ENCODE results near the gene KAT8. TPM values are rescaled to one million over a fixed set of nuclear protein-coding genes. Genes with fewer than 3 reads are reported as not detected.
A peak's percentile ranks its signal among the peaks of the same experiment; 100 is the strongest.

Gene KAT8
- total RNA-seq, 1 experiment from 2014 or later = 44.9 TPM

GRCh38 chr16:31073970-31074813, 43.3 kb upstream of the KAT8 start, which contains the start of the genes ZNF646 and ZNF668:
TSS of gene ZNF646 (plus strand) at chr16:31074422. CDS start at chr16:31076325, 1,903 bp downstream.
TSS of gene ZNF668 (minus strand) at chr16:31074240. CDS start at chr16:31064459, 9,781 bp downstream.
- ChIA-PET CTCF (interaction anchor here (1.0 to 1.2 kb wide), 7 partner anchors 18 to 795 kb away, joined by 3 to 7 read pairs (median 4); partner anchors contain the start of genes HSD3B7 and ZNF843), RAD21 (ENCODE audit: low non-redundant PET in 1 of 2, low total read pairs in 2 of 2, uncharacterized antibody in 2 of 2, unreplicated experiment in 2 of 2) (interaction anchor here (0.8 to 1.5 kb wide), 4 partner anchors 43 to 89 kb away, joined by 3 to 7 read pairs (median 4); partner anchors contain the start of genes HSD3B7 (in 1 of the 2) and KAT8 (in 1 of the 2)), POLR2A (interaction anchor here (1.0 to 1.6 kb wide), 10 partner anchors 18 to 140 kb away, joined by 3 to 8 read pairs (median 4); partner anchors contain the start of genes HSD3B7, KAT8, STX4 and TRIM72)
- Histone ChIP-seq H3K79me2 (ENCODE audit: insufficient read depth, low read length) (peaks cover 71% of the 10 kb centered on the region), H3K4me3 (replicated peaks in 1 of 2; ENCODE audit: low read depth in 1 of 2, low read length in 2 of 2) (peak within 1 kb of the TSS; percentile 87 to 99), H2AFZ (ENCODE audit: low read depth, low read length, poor library complexity, severe bottlenecking) (no peak within 1 kb of the TSS), H3K9me2 (ENCODE audit: insufficient read depth) (no peaks in the 10 kb centered on the region), H3K36me3 (ENCODE audit: control insufficient read depth in 1 of 2, insufficient read depth in 2 of 2, low read length in 2 of 2) (peaks cover 14 to 31% of the 10 kb centered on the region in 2 experiments), H3K9ac (ENCODE audit: low read length) (peak within 1 kb of the TSS; percentile 95), H3K4me2 (ENCODE audit: low read length) (peak within 1 kb of the TSS; percentile 97), H3K9me3 (ENCODE audit: control insufficient read depth in 1 of 2, insufficient read depth in 1 of 2, low read depth in 1 of 2, low read length in 2 of 2) (no peaks in the 10 kb centered on the region), H4K20me1 (ENCODE audit: insufficient read depth) (no peaks in the 10 kb centered on the region), H3K27ac (ENCODE audit: low read depth, low read length) (peak within 1 kb of the TSS; percentile 100), H3K4me1 (ENCODE audit: control insufficient read depth in 1 of 2, insufficient read depth in 2 of 2, low read length in 2 of 2) (peaks cover 8 to 18% of the 10 kb centered on the region in 2 experiments; a peak in 3 of 4 replicates), H3K27me3 (ENCODE audit: insufficient read depth, low read length) (no peaks in the 10 kb centered on the region)
- intact Hi-C loops (cut with micrococcal nuclease) = loop anchor here (1.0 to 10.0 kb wide), 5 partner anchors 20 to 381 kb away; partner anchors contain the start of genes ARMC5, PRSS8, STX4 and VKORC1
- no TSS peak for BruUV-seq (replicated peaks)
- ATAC-seq (peak; percentile 86), DNase-seq (ENCODE audit: low read depth, low spot score) (peak; percentile 99)
- TF ChIP-seq ZNF274 (IDR thresholded peaks at IDR 0.05; ENCODE audit: low read depth, low read length) = no peak
- no peak for TF ChIP-seq CEBPB (IDR thresholded peaks at IDR 0.05; ENCODE audit: low read depth)
- no peak for TF ChIP-seq ZBTB33 (IDR thresholded peaks at IDR 0.05; ENCODE audit: extremely low read depth, insufficient replicate concordance, low read length)
- peak; percentile 61 for TF ChIP-seq POLR2A (IDR thresholded peaks at IDR 0.05; ENCODE audit: borderline replicate concordance, extremely low read depth, insufficient read depth, insufficient read length)
- no peak for TF ChIP-seq CTCF (IDR thresholded peaks at IDR 0.05 in 2 of 3, conservative IDR thresholded peaks at IDR 0.05 in 1 of 3; ENCODE audit: borderline replicate concordance in 1 of 3, insufficient read depth in 1 of 3, low read depth in 2 of 3, low read length in 2 of 3)
- no peak for TF ChIP-seq REST (IDR thresholded peaks at IDR 0.05; ENCODE audit: low read depth)
- peak; percentile 82 for TF ChIP-seq TCF7L2 (IDR thresholded peaks at IDR 0.05; ENCODE audit: borderline replicate concordance, extremely low read depth, insufficient read depth, insufficient read length)
- peak; percentile 80 for TF ChIP-seq EGR1 (IDR thresholded peaks at IDR 0.05; ENCODE audit: low read depth)
- peak; percentile 95 for TF ChIP-seq SP1 (IDR thresholded peaks at IDR 0.05; ENCODE audit: low read depth)
- no peak for TF ChIP-seq FOSL1 (IDR thresholded peaks at IDR 0.05; ENCODE audit: low read depth)
- TF ChIP-seq ATF3 (IDR thresholded peaks at IDR 0.05) = no peak
- TF ChIP-seq SRF (IDR thresholded peaks at IDR 0.05; ENCODE audit: low read depth) = peak; percentile 95
- TF ChIP-seq YY1 (IDR thresholded peaks at IDR 0.05; ENCODE audit: extremely low read depth, insufficient replicate concordance, low read depth, low read length) = peak; percentile 72
- TF ChIP-seq MAX (IDR thresholded peaks at IDR 0.05) = peak; percentile 85
- peak; percentile 93 for TF ChIP-seq CBX3 (IDR thresholded peaks at IDR 0.05; ENCODE audit: low read depth)
- TF ChIP-seq JUND (IDR thresholded peaks at IDR 0.05) = no peak
- peak; percentile 84 for TF ChIP-seq SIN3A (IDR thresholded peaks at IDR 0.05; ENCODE audit: low read depth)
